Measurements from ENCODE around the gene IVD.

The IVD gene

DNA sequence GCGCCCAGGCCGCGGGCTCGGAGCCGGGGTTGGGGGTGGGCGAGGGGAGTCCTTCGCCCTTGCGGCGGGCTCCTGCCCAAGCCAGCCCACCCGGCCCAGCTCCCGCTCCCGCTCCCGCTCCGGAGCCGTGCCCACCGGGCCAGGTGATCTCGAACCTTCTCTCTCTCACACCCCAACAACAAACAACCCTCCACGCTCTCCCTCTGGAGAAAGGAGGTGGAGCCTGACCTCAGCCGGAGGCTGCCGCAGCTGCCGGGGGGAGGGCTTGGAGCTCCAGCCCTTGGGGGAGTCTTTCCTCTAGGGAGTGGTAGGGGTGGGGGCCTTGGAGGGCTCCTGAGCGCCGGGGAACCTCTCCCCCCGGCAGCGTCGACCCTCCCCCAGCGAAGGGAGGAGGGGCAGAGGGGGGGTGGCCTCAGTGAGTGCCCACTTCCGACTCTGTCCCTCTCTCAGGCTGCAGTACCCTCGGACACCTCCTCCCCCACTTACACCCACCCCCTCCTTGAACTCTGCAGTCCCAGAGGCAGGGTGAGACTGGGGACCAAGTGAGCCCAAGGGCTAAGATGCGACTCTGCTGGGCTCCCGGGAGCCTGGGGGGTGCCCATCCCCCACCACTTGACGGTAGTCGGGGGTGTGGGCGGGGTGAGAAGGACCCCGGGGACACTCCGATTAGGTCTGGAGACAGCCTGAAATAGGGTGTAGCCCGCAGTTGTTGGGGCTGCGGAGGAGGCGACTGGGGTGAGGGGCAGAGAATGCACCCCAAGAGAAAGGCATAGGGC, 30.7 kb downstream of the IVD start:
- DNase-seq (ENCODE audit: low read depth) = peak; percentile 45
- peak overlapping the region; percentile 16 for H3K4me3 ChIP-seq (ENCODE audit: low read depth, low read length)

GRCh38 chr15:40436892-40437751, 31.5 kb downstream of the IVD start:
- TF ChIP-seq POLR2A (IDR thresholded peaks at IDR 0.05; ENCODE audit: extremely low read depth, insufficient read length) = no peak
- TF ChIP-seq MYC (IDR thresholded peaks at IDR 0.05; ENCODE audit: low read depth, low read length) = no peak
- TF ChIP-seq MAX (IDR thresholded peaks at IDR 0.05; ENCODE audit: low read depth, low read length) = no peak
- no peak for TF ChIP-seq CTCF (IDR thresholded peaks at IDR 0.05; ENCODE audit: low read depth, low read length)
- DNase-seq (ENCODE audit: low read depth) = no peak
- H3K4me3 ChIP-seq (ENCODE audit: low read depth, low read length) = peak overlapping the region; percentile 16

More for the DNA sequence above, 30.7 kb downstream of the IVD start:
- TF ChIP-seq CTCF (IDR thresholded peaks at IDR 0.05; ENCODE audit: low read depth, low read length) = no peak
- no peak for TF ChIP-seq MYC (IDR thresholded peaks at IDR 0.05; ENCODE audit: low read depth, low read length)
- TF ChIP-seq POLR2A (IDR thresholded peaks at IDR 0.05; ENCODE audit: extremely low read depth, insufficient read length) = no peak
- no peak for TF ChIP-seq MAX (IDR thresholded peaks at IDR 0.05; ENCODE audit: low read depth, low read length)

DNA sequence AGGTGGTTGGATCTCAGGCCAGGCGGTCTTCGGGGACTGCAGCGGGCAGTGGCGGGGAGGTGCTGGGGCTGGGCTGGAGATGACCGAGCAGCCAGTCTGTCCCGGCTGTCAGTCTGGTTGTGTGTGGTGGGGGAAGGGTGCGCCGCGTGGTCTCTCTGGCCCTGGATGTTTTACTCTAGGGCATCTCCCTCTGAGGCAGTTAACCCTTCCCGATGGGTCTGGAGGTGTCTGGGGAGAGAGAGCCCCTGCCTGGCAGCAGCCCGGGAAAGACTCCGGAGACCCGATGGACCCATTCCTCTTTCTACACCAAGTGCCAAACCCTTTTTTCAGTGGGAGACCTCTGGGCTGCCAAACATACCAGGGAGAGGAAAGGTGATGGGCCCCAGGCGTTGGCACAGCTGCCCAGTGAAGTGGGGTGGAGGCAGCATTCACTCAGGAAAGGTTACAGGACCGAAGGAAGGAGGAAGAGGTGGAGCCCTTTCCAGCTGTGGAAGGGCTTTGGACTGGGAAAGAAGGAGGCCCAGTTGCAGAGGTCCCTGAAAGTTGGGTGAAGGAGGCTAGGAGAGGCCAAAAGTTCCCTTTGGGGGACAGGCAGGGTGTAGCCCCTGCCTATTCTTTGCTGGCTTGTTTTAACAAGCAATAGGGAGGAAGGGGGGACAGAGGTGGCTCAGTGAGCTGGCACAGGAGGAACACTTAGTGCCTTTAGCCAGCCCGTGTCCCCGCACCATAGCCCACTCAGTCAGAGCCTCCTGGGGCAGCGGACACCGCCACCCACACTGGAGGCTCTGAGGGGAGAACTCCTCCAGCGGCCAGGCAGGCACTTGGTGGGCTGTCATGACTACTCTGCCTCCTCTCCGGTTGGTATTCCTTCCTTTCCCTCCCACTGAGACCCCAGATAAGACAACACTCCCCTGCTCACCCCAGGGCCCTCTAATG, 32.4 kb downstream of the IVD start:
- no peak for TF ChIP-seq MAX (IDR thresholded peaks at IDR 0.05; ENCODE audit: low read depth, low read length)
- TF ChIP-seq POLR2A (IDR thresholded peaks at IDR 0.05; ENCODE audit: extremely low read depth, insufficient read length) = no peak
- TF ChIP-seq MYC (IDR thresholded peaks at IDR 0.05; ENCODE audit: low read depth, low read length) = no peak
- no peak for TF ChIP-seq CTCF (IDR thresholded peaks at IDR 0.05; ENCODE audit: low read depth, low read length)
- no peak for DNase-seq (ENCODE audit: low read depth)
- no peak overlapping the region for H3K4me3 ChIP-seq (ENCODE audit: low read depth, low read length)

- no peak overlapping the region for H3K4me3 ChIP-seq (ENCODE audit: low read depth, low read length)
- no peak for TF ChIP-seq CTCF (IDR thresholded peaks at IDR 0.05; ENCODE audit: low read depth, low read length)
- TF ChIP-seq MYC (IDR thresholded peaks at IDR 0.05; ENCODE audit: low read depth, low read length) = no peak
- no peak for TF ChIP-seq MAX (IDR thresholded peaks at IDR 0.05; ENCODE audit: low read depth, low read length)
- TF ChIP-seq POLR2A (IDR thresholded peaks at IDR 0.05; ENCODE audit: extremely low read depth, insufficient read length) = no peak
- no peak for DNase-seq (ENCODE audit: low read depth)
Observed at GRCh38 chr15:40438712-40439111, 33.1 kb downstream of the IVD start.

GRCh38 chr15:40439461-40439959, 33.9 kb downstream of the IVD start:
- peak overlapping the region; percentile 54 for H3K4me3 ChIP-seq (ENCODE audit: low read depth, low read length)
- TF ChIP-seq MAX (IDR thresholded peaks at IDR 0.05; ENCODE audit: low read depth, low read length) = no peak
- no peak for TF ChIP-seq CTCF (IDR thresholded peaks at IDR 0.05; ENCODE audit: low read depth, low read length)
- no peak for TF ChIP-seq MYC (IDR thresholded peaks at IDR 0.05; ENCODE audit: low read depth, low read length)
- TF ChIP-seq POLR2A (IDR thresholded peaks at IDR 0.05; ENCODE audit: extremely low read depth, insufficient read length) = no peak
- DNase-seq (ENCODE audit: low read depth) = peak; percentile 38

All from NB4 (cell line).